Measurements from ENCODE around the gene GPER1. TPM values are rescaled to one million over a fixed set of nuclear protein-coding genes. Genes with fewer than 3 reads are reported as not detected.

GPER1 gene
- total and polyA plus RNA-seq, 4 donors = 3.7 to 7.7 (median 6.3) TPM

DNA sequence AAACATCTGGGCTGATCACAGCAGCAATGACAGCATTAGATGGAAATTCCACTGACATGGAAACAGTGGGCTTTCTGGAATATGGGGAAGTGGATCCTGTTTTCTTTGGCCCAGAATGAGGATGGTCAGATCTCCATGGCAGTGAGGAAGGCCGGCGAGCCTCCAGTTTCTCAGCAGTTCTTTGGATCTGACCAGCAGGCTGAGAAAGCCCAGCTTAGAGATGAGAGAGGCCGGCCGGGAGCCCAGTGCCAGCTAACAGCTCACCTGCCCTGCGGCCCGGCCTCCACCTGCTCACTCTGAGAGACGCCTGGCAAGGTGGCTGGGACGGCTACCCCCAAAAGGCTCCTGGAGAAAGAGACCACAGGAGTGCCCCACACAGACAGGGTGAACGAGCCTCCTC, 24.2 kb downstream of the GPER1 start:
- no peaks in the 10 kb centered on the region for H3K27me3 ChIP-seq (ENCODE audit: control insufficient read depth in 3 of 3, insufficient read depth in 3 of 3, low read length in 2 of 3)
- peaks cover 0 to 5% (median under 1%) of the 10 kb centered on the region in 4 donors for H3K36me3 ChIP-seq (ENCODE audit: control insufficient read depth in 4 of 4, insufficient read depth in 4 of 4, low read length in 4 of 4)
- H3K9ac ChIP-seq (ENCODE audit: insufficient read depth in 1 of 2, low read length in 2 of 2) = no peak overlapping the region
- 93 to 95% methylated on average over 9 of the region's 9 CpGs for WGBS, 2 donors
- TF ChIP-seq, protein P1, sequence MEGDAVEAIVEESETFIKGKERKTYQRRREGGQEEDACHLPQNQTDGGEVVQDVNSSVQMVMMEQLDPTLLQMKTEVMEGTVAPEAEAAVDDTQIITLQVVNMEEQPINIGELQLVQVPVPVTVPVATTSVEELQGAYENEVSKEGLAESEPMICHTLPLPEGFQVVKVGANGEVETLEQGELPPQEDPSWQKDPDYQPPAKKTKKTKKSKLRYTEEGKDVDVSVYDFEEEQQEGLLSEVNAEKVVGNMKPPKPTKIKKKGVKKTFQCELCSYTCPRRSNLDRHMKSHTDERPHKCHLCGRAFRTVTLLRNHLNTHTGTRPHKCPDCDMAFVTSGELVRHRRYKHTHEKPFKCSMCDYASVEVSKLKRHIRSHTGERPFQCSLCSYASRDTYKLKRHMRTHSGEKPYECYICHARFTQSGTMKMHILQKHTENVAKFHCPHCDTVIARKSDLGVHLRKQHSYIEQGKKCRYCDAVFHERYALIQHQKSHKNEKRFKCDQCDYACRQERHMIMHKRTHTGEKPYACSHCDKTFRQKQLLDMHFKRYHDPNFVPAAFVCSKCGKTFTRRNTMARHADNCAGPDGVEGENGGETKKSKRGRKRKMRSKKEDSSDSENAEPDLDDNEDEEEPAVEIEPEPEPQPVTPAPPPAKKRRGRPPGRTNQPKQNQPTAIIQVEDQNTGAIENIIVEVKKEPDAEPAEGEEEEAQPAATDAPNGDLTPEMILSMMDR (IDR thresholded peaks at IDR 0.05; ENCODE audit: control extremely low read depth, extremely low read depth) = no peak
- no peaks in the 10 kb centered on the region for H3K9me3 ChIP-seq (ENCODE audit: control insufficient read depth in 4 of 4, insufficient read depth in 3 of 4, low read length in 3 of 4)
- H3K4me3 ChIP-seq = no peak overlapping the region
- DNase-seq (no peak), ATAC-seq (ENCODE audit: insufficient read depth, low FRiP score) (no peak)
- H3K4me1 ChIP-seq (ENCODE audit: control insufficient read depth in 5 of 5, insufficient read depth in 5 of 5, low read length in 5 of 5) = peaks cover 0 to 3% (median 0%) of the 10 kb centered on the region in 5 donors
- no peak overlapping the region for H3K27ac ChIP-seq (ENCODE audit: low read depth in 1 of 2, low read length in 1 of 2)

DNA sequence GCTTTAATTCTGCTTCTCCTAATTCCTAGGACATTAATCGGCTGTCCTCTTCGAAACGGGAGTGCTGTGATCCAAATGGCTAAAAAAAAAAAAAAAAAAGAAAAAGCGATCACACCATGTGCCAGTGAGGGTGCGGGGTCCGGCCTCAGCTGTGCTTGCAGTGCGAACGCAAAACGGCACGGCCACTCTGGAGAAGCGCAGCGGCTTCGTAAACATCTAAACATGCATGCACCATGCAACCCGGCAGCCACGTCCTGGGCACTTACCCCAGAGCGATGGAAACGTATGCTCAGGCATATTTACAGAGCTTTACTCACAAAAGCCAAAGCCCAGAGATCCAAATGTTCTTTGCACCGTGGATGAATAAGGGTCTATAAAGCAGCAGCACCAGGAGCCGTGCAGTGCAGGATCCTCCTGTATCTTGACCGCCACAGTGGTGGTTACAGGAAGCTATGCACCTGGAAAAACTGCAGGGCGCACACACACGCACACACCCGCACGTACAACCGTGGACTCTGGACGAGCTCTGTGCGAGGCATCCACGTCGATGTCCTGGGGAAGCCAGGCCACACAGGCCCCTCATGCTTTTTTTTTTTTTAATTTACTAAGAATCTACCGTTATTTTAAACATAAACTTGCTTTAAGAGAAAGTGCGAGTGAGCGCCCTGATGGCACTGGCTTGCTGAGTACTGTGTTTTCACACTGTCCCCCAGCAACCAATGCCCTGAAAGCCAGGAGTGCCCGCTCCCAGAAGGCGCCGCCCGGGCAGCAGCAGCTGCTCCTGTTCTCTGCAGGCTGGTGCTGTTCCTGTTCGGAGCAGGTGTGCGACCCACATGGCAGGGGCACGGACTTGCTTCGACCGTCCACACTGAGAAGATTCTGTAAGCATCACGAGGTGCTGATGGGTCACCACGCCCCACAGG, 25.0 kb downstream of the GPER1 start:
- Histone ChIP-seq H3K27ac (ENCODE audit: low read depth in 1 of 2, low read length in 1 of 2) (no peak overlapping the region), H3K4me1 (ENCODE audit: control insufficient read depth in 5 of 5, insufficient read depth in 5 of 5, low read length in 5 of 5) (peaks cover 0 to 3% (median 0%) of the 10 kb centered on the region in 5 donors), H3K9ac (ENCODE audit: insufficient read depth in 1 of 2, low read length in 2 of 2) (no peak overlapping the region), H3K36me3 (ENCODE audit: control insufficient read depth in 4 of 4, insufficient read depth in 4 of 4, low read length in 4 of 4) (peaks cover 0 to 5% (median under 1%) of the 10 kb centered on the region in 4 donors), H3K9me3 (ENCODE audit: control insufficient read depth in 4 of 4, insufficient read depth in 3 of 4, low read length in 3 of 4) (no peaks in the 10 kb centered on the region), H3K27me3 (ENCODE audit: control insufficient read depth in 3 of 3, insufficient read depth in 3 of 3, low read length in 2 of 3) (no peaks in the 10 kb centered on the region), H3K4me3 (no peak overlapping the region)
- TF ChIP-seq, protein P1 (IDR thresholded peaks at IDR 0.05; ENCODE audit: control extremely low read depth, extremely low read depth) = no peak
- ATAC-seq (ENCODE audit: insufficient read depth, low FRiP score) = no peak
- WGBS, 2 donors = 92 to 93% methylated on average over 43 of the region's 43 CpGs
- DNase-seq = no peak

DNA sequence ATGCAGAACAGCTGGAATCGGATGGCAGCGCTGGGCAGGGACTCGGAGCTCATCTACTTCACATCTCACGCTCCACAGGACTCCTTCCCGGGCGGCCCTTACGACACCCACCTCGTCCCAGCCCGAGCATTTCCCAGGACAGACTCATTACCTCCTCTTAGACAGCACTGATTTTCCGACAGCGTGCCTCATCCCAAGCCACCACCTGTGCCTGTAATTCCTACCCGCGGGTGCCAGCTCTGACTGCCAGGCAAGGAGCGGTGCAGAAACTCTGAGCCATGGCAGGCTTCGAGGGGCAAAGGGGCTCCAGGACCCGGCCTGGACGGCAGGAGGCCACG, 25.6 kb downstream of the GPER1 start:
- Histone ChIP-seq H3K27me3 (ENCODE audit: control insufficient read depth in 3 of 3, insufficient read depth in 3 of 3, low read length in 2 of 3) (no peaks in the 10 kb centered on the region), H3K9me3 (ENCODE audit: control insufficient read depth in 4 of 4, insufficient read depth in 3 of 4, low read length in 3 of 4) (no peaks in the 10 kb centered on the region), H3K4me1 (ENCODE audit: control insufficient read depth in 5 of 5, insufficient read depth in 5 of 5, low read length in 5 of 5) (no peaks in the 10 kb centered on the region), H3K27ac (ENCODE audit: low read depth in 1 of 2, low read length in 1 of 2) (no peak overlapping the region), H3K4me3 (no peak overlapping the region), H3K9ac (ENCODE audit: insufficient read depth in 1 of 2, low read length in 2 of 2) (no peak overlapping the region), H3K36me3 (ENCODE audit: control insufficient read depth in 4 of 4, insufficient read depth in 4 of 4, low read length in 4 of 4) (peaks cover 0 to 5% (median under 1%) of the 10 kb centered on the region in 4 donors)
- ATAC-seq (ENCODE audit: insufficient read depth, low FRiP score) (no peak), DNase-seq (no peak)
- TF ChIP-seq, protein P1 (IDR thresholded peaks at IDR 0.05; ENCODE audit: control extremely low read depth, extremely low read depth) = no peak
- WGBS, 2 donors = 95 to 98% methylated on average over 18 of the region's 18 CpGs

Data from lung (tissue), 12 donors.